GM12873 (cell line): Measurements from ENCODE around the gene CYP20A1.

Experiments
- CTCF ChIP-seq: IDR thresholded peaks from 2 replicates; pipeline ENCODE4 v1.5.1; 2012; ENCODE audit warnings: low read depth, mild to moderate bottlenecking, moderate library complexity, low read length, control low read depth; ENCODE audit not compliant: insufficient read depth; ENCODE audit errors: missing control alignments

CYP20A1 gene

DNA sequence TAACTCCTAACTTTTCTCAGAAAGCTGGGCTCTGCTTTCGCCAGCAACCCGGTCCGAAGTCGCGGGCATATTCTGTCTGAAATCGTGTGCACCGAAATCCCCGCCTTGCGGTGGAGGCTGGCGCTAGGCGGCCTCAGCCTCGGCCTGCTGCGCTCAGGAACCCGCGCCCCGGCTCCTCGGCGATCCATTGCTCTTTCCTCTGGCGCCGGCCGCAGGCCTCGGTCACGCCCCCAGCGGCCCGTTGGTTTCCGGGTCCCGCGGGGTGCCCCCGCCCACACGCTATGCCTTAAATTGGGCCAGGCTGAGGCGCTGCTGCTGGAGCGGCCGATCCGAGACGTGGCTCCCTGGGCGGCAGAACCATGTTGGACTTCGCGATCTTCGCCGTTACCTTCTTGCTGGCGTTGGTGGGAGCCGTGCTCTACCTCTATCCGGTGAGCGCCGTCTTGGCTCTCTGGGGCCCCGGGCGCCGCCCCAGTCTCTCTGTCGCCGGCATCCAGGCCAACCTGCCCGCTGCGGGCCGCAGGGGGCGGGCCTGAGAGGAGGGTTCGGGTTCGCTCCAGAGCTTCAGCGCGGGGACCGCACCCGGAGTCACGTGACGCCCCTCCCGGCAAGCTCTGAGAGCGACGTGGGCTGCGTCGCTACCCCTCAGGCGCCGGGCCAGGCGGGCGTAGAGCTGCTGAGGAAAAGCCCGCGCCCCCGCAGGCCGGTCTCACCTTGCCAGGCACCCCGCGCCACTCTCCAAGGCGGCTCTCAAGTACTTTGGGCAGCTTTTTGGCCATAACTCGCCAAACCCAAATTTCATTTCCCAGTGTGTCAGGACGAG is at the start of gene CYP20A1:
Gene CYP20A1, plus strand, starts transcription at position 315 of the 823 bp plus-strand sequence. Its CDS starts 45 bp downstream, at position 360.
- peak; percentile 34 for TF ChIP-seq CTCF

DNA sequence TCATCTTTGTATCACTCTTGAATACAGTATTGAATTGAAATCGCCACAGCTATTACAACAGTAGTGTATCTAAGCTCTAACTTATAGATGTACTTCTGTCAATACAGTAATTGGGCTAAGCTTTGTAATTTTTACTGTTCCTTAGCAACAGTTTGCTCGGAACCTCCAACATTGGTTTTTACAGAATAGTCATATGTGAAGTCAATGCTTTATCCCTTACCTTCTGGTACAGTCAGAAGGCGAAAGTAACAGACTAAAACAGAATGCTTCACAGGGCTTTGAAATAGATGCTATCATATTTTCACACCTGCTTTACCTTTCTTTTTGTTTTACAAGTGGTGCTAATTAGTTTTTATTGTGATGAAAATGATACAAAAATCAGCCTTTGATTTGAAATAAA is 46.9 kb upstream of the CYP20A1 start:
- TF ChIP-seq CTCF = no peak

- TF ChIP-seq CTCF = no peak
These were observed 43.3 kb upstream of the CYP20A1 start for GRCh38 chr2:203195331-203196036.

- no peak for TF ChIP-seq CTCF
These were observed 38.0 kb upstream of the CYP20A1 start for GRCh38 chr2:203200866-203201265.

DNA sequence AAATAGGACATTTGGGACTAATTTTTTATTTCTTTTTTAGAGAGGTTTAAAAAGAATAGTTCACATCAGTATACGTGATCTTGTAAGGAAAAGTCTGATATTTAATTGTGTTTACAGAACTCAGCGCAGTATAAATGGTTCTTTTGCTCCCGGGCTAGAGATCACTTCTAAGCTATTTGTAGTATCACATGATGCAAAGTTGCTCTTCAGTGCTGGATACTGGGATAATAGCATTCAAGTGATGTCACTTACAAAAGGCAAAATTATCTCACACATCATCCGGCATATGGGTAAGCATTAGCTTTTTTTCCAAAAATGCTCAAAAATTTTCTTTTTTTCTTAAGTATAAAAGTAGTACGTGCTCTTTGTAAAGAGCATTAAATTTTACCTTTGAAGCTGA is 37.4 kb upstream of the CYP20A1 start:
- TF ChIP-seq CTCF = no peak

- TF ChIP-seq CTCF = no peak
These were observed 29.3 kb upstream of the CYP20A1 start for GRCh38 chr2:203209538-203209937.

GRCh38 chr2:203225423-203226039 is 13.3 kb upstream of the CYP20A1 start:
- TF ChIP-seq CTCF = peak; percentile 84
